ENCODE results near the gene EXOC3L1. TPM values are rescaled to one million over a fixed set of nuclear protein-coding genes. Genes with fewer than 3 reads are reported as not detected.

EXOC3L1 gene
- total and polyA plus RNA-seq, 2 of the 13 experiments (the other 11 are each of a cell fraction or from before 2014, with no cell fraction given) = 0.12 TPM; not detected in 1

- TF ChIP-seq SALL1 (CRISPR knock-in tag; IDR thresholded peaks at IDR 0.05) (peak; percentile 62), ZSCAN20 (CRISPR knock-in tag; IDR thresholded peaks at IDR 0.05; ENCODE audit: borderline replicate concordance) (0 out of 2 replicates have a peak, but pooled peaks have one; percentile 30), ZZZ3 (CRISPR knock-in tag; IDR thresholded peaks at IDR 0.05; ENCODE audit: borderline replicate concordance) (peak; percentile 31; the same call in 1 of the 2 replicates), ZNF709 (CRISPR knock-in tag; IDR thresholded peaks at IDR 0.05) (no peak), ZNF646 (CRISPR knock-in tag; IDR thresholded peaks at IDR 0.05) (no peak), KAT8 (CRISPR knock-in tag; IDR thresholded peaks at IDR 0.05) (peak; percentile 73), CREB1 (IDR thresholded peaks at IDR 0.05) (no peak), CREB1 (CRISPR knock-in tag; IDR thresholded peaks at IDR 0.05) (no peak), SIN3A (IDR thresholded peaks at IDR 0.05; ENCODE audit: borderline replicate concordance, low read depth, low read length) (0 out of 2 replicates have a peak, but pooled peaks have one; percentile 67), ZNF549 (CRISPR knock-in tag; IDR thresholded peaks at IDR 0.05) (no peak; the same call in 1 of the 2 replicates), POLR2G (IDR thresholded peaks at IDR 0.05; ENCODE audit: low read depth, low read length) (peak; percentile 70; the same call in 1 of the 2 replicates), E2F5 (CRISPR knock-in tag; conservative IDR thresholded peaks at IDR 0.05) (0 out of 2 replicates have a peak, but pooled peaks have one; percentile 26)
- TF ChIP-seq, protein P1, sequence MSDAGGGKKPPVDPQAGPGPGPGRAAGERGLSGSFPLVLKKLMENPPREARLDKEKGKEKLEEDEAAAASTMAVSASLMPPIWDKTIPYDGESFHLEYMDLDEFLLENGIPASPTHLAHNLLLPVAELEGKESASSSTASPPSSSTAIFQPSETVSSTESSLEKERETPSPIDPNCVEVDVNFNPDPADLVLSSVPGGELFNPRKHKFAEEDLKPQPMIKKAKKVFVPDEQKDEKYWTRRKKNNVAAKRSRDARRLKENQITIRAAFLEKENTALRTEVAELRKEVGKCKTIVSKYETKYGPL (CRISPR knock-in tag; IDR thresholded peaks at IDR 0.05) = no peak
- TF ChIP-seq, protein P2, sequence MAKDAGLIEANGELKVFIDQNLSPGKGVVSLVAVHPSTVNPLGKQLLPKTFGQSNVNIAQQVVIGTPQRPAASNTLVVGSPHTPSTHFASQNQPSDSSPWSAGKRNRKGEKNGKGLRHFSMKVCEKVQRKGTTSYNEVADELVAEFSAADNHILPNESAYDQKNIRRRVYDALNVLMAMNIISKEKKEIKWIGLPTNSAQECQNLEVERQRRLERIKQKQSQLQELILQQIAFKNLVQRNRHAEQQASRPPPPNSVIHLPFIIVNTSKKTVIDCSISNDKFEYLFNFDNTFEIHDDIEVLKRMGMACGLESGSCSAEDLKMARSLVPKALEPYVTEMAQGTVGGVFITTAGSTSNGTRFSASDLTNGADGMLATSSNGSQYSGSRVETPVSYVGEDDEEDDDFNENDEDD (CRISPR knock-in tag; IDR thresholded peaks at IDR 0.05; ENCODE audit: borderline replicate concordance) = no peak; the same call in 1 of the 2 replicates
- TF ChIP-seq, protein P3, sequence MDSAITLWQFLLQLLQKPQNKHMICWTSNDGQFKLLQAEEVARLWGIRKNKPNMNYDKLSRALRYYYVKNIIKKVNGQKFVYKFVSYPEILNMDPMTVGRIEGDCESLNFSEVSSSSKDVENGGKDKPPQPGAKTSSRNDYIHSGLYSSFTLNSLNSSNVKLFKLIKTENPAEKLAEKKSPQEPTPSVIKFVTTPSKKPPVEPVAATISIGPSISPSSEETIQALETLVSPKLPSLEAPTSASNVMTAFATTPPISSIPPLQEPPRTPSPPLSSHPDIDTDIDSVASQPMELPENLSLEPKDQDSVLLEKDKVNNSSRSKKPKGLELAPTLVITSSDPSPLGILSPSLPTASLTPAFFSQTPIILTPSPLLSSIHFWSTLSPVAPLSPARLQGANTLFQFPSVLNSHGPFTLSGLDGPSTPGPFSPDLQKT (CRISPR knock-in tag; IDR thresholded peaks at IDR 0.05; ENCODE audit: borderline replicate concordance) = no peak
These were observed 39.0 kb downstream of the EXOC3L1 start, which contains the start of gene B3GNT9 (continued) for GRCh38 chr16:67150833-67151396.

Measured in HepG2 (cell line).